Right ventricle myocardium superior (tissue), 1 donor: ENCODE measurements around the gene KMT2B. TPM values are rescaled to one million over a fixed set of nuclear protein-coding genes. Genes with fewer than 3 reads are reported as not detected.

Experiments
- ATAC-seq: fragments of 200-7000 bp; cut with Tn5 transposase; one replicate; pipeline ENCODE4 v1.9.1; 2020; ENCODE audit warnings: mild to moderate bottlenecking; ENCODE audit not compliant: poor library complexity
- DNase-seq: peaks from one replicate; pipeline ENCODE4 v3.0.0-alpha.2; 2020
- intact Hi-C: fragments of 100-400 bp; cut with DNase I; formaldehyde crosslinking; loops from one replicate; pipeline ENCODE4 v1.11.2; 2022
- total RNA-seq: library from RNA; stranded (reverse); fragmentation: NEBNext Ultra II Directional; extraction: Animal tissue kit (Norgen Biotek cat#: 25700); gene quantifications from one replicate; pipeline ENCODE4 v1.2.1, GENCODE V29; 2021
- donor health status: DM: no; HTN: yes; CAD: no; lungs with severe emphysema.

The KMT2B gene
- total RNA-seq, 1 donor from 2014 or later, result 16.3 TPM

DNA sequence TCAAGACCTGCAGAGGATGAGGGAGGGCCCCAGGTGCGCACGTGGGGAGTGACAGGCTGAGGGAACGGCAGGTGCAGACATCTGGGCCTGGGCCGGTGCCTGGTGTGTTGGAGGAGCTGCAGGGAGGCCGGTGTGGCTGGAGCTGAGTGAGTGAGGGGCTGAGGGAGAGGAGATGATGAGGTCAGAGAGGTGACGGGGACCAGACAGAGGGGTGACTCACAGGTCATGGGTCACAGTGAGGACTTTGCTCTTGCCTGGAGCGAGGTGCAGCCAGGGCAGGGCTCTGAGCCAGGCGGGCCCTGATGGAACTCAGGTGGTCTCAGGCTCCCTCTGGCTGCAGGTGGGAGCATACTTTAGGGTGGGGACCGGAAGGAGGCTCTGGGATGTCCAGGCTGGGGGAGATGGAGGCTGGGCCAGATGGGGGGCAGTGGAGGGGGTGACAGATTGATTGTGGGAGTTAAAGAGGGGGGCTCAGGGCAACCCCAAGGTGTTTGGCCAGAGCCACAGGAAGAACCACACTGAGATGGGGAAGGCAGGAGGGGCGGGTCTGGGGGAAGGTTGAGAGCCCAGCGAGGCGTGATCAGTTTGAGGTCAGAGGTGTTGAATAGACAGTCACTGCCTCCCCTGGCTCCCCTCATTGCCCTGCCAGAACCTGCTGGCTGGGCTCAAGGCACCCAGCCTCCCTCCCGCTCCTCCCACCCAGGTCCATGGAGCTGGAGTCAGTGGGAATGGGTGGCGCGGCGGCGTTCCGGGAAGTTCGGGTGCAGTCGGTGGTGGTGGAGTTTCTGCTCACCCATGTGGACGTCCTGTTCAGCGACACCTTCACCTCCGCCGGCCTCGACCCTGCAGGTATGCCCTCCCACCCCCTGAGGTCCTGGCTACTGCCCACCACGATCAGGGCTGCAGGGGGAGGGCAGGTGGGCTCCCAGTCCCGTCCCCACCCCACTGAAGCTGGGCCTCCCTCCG is 65.9 kb downstream of the KMT2B start:
- ATAC-seq (no peak), DNase-seq (peak; percentile 24)
- intact Hi-C loops, result no loop called here

DNA sequence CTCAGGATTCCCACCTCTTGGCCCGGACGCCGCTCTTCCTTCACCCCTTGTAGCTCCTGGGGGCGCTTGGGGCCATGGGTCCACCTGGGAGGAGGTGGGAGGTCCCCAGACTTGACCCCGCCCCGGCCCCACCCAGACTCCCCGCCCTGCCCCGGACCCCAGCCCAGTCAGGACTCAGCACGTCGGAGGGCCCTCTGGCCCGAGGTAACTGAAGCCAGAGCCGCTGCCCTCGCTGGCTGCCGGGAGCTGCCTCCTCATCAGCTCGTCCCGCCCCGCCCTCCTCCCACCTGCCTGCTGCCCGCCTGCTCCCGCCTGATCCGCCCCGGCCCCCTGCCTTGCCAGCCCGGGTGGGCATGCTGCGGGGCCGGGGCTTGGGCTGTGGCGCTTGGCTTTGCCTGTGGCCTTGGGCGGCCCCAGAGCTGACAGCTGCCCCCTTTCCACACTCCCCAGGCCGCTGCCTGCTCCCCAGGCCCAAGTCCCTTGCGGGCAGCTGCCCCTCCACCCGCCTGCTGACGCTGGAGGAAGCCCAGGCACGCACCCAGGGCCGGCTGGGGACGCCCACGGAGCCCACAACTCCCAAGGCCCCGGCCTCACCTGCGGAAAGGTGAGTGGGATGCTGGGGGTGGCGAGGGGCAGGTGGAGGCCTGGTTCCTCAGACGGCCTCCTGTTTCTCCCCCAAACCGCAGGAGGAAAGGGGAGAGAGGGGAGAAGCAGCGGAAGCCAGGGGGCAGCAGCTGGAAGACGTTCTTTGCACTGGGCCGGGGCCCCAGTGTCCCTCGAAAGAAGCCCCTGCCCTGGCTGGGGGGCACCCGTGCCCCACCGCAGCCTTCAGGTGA is 66.9 kb downstream of the KMT2B start:
- intact Hi-C loops, result no loop called here
- ATAC-seq, result no peak
- peak; percentile 36 for DNase-seq

DNA sequence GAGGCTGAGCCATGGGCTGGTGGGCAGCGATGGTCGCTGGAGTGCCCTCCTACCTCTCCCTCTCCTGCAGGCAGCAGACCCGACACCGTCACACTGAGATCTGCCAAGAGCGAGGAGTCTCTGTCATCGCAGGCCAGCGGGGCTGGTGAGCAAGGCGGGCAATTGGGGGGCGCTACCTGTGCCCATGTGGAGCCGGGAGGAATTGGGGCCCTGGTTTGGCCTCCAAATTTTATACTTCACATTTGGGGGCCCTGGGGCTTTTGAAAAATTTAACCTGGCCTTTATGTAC is 67.5 kb downstream of the KMT2B start:
- intact Hi-C loops, result no loop called here
- peak; percentile 23 for DNase-seq
- no peak for ATAC-seq

DNA sequence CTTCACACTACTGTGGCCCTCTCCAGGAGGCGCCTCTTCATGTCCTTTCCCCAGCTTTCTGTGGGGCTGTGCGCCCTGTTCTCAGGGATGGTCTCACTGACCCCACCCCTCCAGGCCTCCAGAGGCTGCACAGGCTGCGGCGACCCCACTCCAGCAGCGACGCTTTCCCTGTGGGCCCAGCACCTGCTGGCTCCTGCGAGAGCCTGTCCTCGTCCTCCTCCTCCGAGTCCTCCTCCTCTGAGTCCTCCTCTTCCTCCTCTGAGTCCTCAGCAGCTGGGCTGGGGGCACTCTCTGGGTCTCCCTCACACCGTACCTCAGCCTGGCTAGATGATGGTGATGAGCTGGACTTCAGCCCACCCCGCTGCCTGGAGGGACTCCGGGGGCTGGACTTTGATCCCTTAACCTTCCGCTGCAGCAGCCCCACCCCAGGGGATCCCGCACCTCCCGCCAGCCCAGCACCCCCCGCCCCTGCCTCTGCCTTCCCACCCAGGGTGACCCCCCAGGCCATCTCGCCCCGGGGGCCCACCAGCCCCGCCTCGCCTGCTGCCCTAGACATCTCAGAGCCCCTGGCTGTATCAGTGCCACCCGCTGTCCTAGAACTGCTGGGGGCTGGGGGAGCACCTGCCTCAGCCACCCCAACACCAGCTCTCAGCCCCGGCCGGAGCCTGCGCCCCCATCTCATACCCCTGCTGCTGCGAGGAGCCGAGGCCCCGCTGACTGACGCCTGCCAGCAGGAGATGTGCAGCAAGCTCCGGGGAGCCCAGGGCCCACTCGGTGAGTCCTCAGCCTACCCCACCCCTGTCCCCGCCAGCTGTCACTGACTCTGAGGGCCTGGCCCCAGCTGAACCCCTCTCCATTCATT is 68.7 kb downstream of the KMT2B start:
- ATAC-seq (no peak), DNase-seq (peak; percentile 30)
- intact Hi-C loops, result no loop called here

DNA sequence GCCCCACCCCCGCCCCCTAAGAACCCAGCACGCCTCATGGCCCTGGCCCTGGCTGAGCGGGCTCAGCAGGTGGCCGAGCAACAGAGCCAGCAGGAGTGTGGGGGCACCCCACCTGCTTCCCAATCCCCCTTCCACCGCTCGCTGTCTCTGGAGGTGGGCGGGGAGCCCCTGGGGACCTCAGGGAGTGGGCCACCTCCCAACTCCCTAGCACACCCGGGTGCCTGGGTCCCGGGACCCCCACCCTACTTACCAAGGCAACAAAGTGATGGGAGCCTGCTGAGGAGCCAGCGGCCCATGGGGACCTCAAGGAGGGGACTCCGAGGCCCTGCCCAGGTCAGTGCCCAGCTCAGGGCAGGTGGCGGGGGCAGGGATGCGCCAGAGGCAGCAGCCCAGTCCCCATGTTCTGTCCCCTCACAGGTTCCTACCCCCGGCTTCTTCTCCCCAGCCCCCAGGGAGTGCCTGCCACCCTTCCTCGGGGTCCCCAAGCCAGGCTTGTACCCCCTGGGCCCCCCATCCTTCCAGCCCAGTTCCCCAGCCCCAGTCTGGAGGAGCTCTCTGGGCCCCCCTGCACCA is 69.5 kb downstream of the KMT2B start:
- DNase-seq (peak; percentile 18), ATAC-seq (no peak)
- intact Hi-C loops, result no loop called here

Other genes with a start within 250 kb of the KMT2B start
- gene KRTDAP, start 227.5 kb upstream of the KMT2B start, total RNA-seq, result not detected
- gene DMKN, start 204.4 kb upstream of the KMT2B start, total RNA-seq, result 3.6 TPM
- gene SBSN, start 189.7 kb upstream of the KMT2B start, total RNA-seq, result not detected
- not detected for gene GAPDHS, start 184.5 kb upstream of the KMT2B start, total RNA-seq
- gene TMEM147, start 172.4 kb upstream of the KMT2B start, total RNA-seq, result 75.7 TPM
- not detected for gene ATP4A, start 154.3 kb upstream of the KMT2B start, total RNA-seq
- gene PMIS2, start 131.8 kb upstream of the KMT2B start, total RNA-seq, result not detected
- gene HAUS5, start 105.3 kb upstream of the KMT2B start, total RNA-seq, result 3.3 TPM
- 48.9 TPM for gene RBM42, start 89.0 kb upstream of the KMT2B start, total RNA-seq
- gene ETV2, start 76.3 kb upstream of the KMT2B start, total RNA-seq, result 0.32 TPM
- 1,337 TPM for gene COX6B1, start 69.7 kb upstream of the KMT2B start, total RNA-seq
- not detected for gene UPK1A, start 51.5 kb upstream of the KMT2B start, total RNA-seq
- gene ZBTB32, start 13.4 kb upstream of the KMT2B start, total RNA-seq, result not detected
- gene IGFLR1, start 24.4 kb downstream of the KMT2B start, total RNA-seq, result 2.9 TPM
- gene U2AF1L4, start 27.4 kb downstream of the KMT2B start, total RNA-seq, result 22.6 TPM
- gene PSENEN, start 27.6 kb downstream of the KMT2B start, total RNA-seq, result 40.7 TPM
- gene LIN37, start 30.6 kb downstream of the KMT2B start, total RNA-seq, result 5.2 TPM
- 570 TPM for gene HSPB6, start 39.0 kb downstream of the KMT2B start, total RNA-seq
- 5.9 TPM for gene PROSER3, start 40.2 kb downstream of the KMT2B start, total RNA-seq
- gene ARHGAP33, start 57.6 kb downstream of the KMT2B start, total RNA-seq, result 3.0 TPM
- not detected for gene PRODH2, start 94.8 kb downstream of the KMT2B start, total RNA-seq
- gene NPHS1, start 134.5 kb downstream of the KMT2B start, total RNA-seq, result not detected
- gene KIRREL2, start 138.9 kb downstream of the KMT2B start, total RNA-seq, result not detected
- 17.8 TPM for gene APLP1, start 150.6 kb downstream of the KMT2B start, total RNA-seq
- 2.6 TPM for gene NFKBID, start 182.5 kb downstream of the KMT2B start, total RNA-seq
- gene HCST, start 184.5 kb downstream of the KMT2B start, total RNA-seq, result 4.1 TPM
- gene TYROBP, start 190.3 kb downstream of the KMT2B start, total RNA-seq, result 28.3 TPM
- gene LRFN3, start 218.4 kb downstream of the KMT2B start, total RNA-seq, result 6.1 TPM